Spleen (tissue), 7 donors: ENCODE measurements around the gene CHD5.

Experiments
- CTCF ChIP-seq, 11 experiments: fragments of 200-600 bp in 7 of 11; fragments of 450-650 bp in 4 of 11; sonication (generic) in 4 of 11; IDR thresholded peaks in 8 of 11; conservative IDR thresholded peaks in 3 of 11; 1 replicate in 7 of 11; 2 replicates in 4 of 11; pipeline versions ENCODE4 v1.4.0 to v1.8.0; 2016 to 2021; ENCODE audit warnings: antibody characterized with exemption in 11 of 11, inconsistent platforms in 4 of 11, mild to moderate bottlenecking in 1 of 11
- POLR2A ChIP-seq, 3 donors: fragments of 450-650 bp; IDR thresholded peaks; one replicate each; pipeline ENCODE4 v1.5.1; 2017; ENCODE audit warnings: antibody characterized with exemption in 3 of 3, mild to moderate bottlenecking in 1 of 3
- POLR2AphosphoS5 ChIP-seq, 3 donors: sonication (generic); formaldehyde crosslinking; IDR thresholded peaks; one replicate each; pipeline ENCODE4 v1.5.1; 2017; ENCODE audit warnings: antibody characterized with exemption in 3 of 3
- donor health status: DM: no; HTN: no; CAD: no; lungs with moderate emphysema.
- donor health status: DM: no; HTN: no; CAD: no.
- donor health status: DM: no; HTN: no; CAD: no.

DNA sequence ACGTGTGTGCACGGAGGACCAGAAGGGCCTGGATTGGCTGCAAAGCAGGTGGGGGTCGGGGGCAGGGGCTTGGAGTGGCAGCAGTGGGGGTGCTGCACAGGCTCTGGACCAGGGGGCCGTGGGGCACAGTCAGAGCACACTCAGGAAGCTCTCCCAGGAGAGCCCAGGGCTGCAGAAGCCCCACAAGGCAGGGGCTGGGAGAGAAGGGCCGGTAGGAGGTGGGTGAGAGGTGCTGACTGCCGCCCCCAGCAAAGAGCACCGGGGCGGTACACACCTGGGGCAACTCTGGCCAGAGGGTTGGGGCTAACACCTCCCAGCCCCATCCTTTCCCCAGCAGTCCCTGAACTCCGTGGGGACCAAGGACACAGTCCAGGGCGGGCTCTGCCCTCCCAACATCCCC, 13.9 kb downstream of the CHD5 start:
- TF ChIP-seq CTCF (IDR thresholded peaks at IDR 0.05 in 8 of 11, conservative IDR thresholded peaks at IDR 0.05 in 3 of 11) (no peak), POLR2A (IDR thresholded peaks at IDR 0.05) (no peak), POLR2AphosphoS5 (IDR thresholded peaks at IDR 0.05) (no peak)
